Fibroblast of lung (primary cell): Measurements from ENCODE around the gene KIAA1755. TPM values are rescaled to one million over a fixed set of nuclear protein-coding genes. Genes with fewer than 3 reads are reported as not detected.

Experiments
- DNase-seq, 2 donors: peaks; one replicate each; pipeline versions ENCODE4 v3.0.0 to v3.0.0-alpha.2; 2010; ENCODE audit warnings: low read depth in 2 of 2
- H2AFZ ChIP-seq: 2 replicates; pipeline ENCODE4 v1.5.1; 2012; ENCODE audit warnings: low read length, control low read depth, inconsistent platforms
- H3K27ac ChIP-seq: 2 replicates; pipeline ENCODE4 v1.5.1; 2011; ENCODE audit warnings: low read length, control low read depth; ENCODE audit not compliant: insufficient read depth
- H3K27me3 ChIP-seq: 2 replicates; pipeline ENCODE4 v1.5.1; 2011; ENCODE audit warnings: mild to moderate bottlenecking, low read length; ENCODE audit not compliant: control insufficient read depth, insufficient read depth
- H3K36me3 ChIP-seq: 2 replicates; pipeline ENCODE4 v1.5.1; 2011; ENCODE audit warnings: low read length; ENCODE audit not compliant: control insufficient read depth, insufficient read depth
- H3K4me1 ChIP-seq: 2 replicates; pipeline ENCODE4 v1.5.1; 2011; ENCODE audit warnings: low read length; ENCODE audit not compliant: control insufficient read depth, insufficient read depth; ENCODE audit errors: extremely low read depth
- H3K4me2 ChIP-seq: 2 replicates; pipeline ENCODE4 v1.5.1; 2011; ENCODE audit warnings: low read length, control low read depth; ENCODE audit not compliant: insufficient read depth; ENCODE audit errors: extremely low read depth
- H3K4me3 ChIP-seq, 4 experiments: fragments of 200-600 bp in 1 of 4; sonication (generic) in 1 of 4; replicated peaks in 1 of 4; 2 replicates each; pipeline ENCODE4 v1.5.1; 2011 to 2016; ENCODE audit warnings: low read length in 4 of 4, low read depth in 3 of 4, mild to moderate bottlenecking in 3 of 4, control low read depth in 2 of 4, inconsistent platforms in 1 of 4, mixed read lengths in 1 of 4; ENCODE audit not compliant: insufficient read depth in 1 of 4; ENCODE audit errors: control extremely low read depth in 1 of 4
- H3K79me2 ChIP-seq: 2 replicates; pipeline ENCODE4 v1.5.1; 2012; ENCODE audit warnings: mild to moderate bottlenecking, low read length, inconsistent platforms; ENCODE audit not compliant: control insufficient read depth, insufficient read depth
- H3K9ac ChIP-seq: 2 replicates; pipeline ENCODE4 v1.5.1; 2011; ENCODE audit warnings: mild to moderate bottlenecking, low read length, control low read depth; ENCODE audit not compliant: insufficient read depth
- H3K9me3 ChIP-seq: 2 replicates; pipeline ENCODE4 v1.5.1; 2012; ENCODE audit warnings: low read depth, low read length; ENCODE audit not compliant: control insufficient read depth, insufficient read depth
- H4K20me1 ChIP-seq: 2 replicates; pipeline ENCODE4 v1.5.1; 2011; ENCODE audit warnings: low read length; ENCODE audit not compliant: control insufficient read depth, insufficient read depth; ENCODE audit errors: extremely low read depth
- EZH2 ChIP-seq: IDR thresholded peaks from 2 replicates; pipeline ENCODE4 v1.5.1; 2012; ENCODE audit warnings: low read length, control low read depth, mild to moderate bottlenecking; ENCODE audit errors: missing control alignments
- polyA plus RNA-seq, 2 donors: library from polyadenylated mRNA; depleted of rRNA in 1 of 2; stranded (reverse) in 1 of 2; unstranded in 1 of 2; fragments of >200 nt; gene quantifications; 2 replicates each; pipeline ENCODE4 v1.2.1, GENCODE V29; 2011 to 2012; ENCODE audit warnings: missing spikeins in 1 of 2
- total RNA-seq: library from RNA; depleted of rRNA; stranded (reverse); fragments of >200 nt; gene quantifications from 2 replicates; pipeline ENCODE4 v1.2.1, GENCODE V29; 2014
- TF ChIP-seq, protein P1 (sequence below), 2 donors: IDR thresholded peaks in 1 of 2; conservative IDR thresholded peaks in 1 of 2; 1 replicate in 1 of 2; 2 replicates in 1 of 2; pipeline ENCODE4 v1.5.1; 2011 to 2012; ENCODE audit warnings: low read length in 2 of 2, control low read depth in 1 of 2, inconsistent platforms in 1 of 2, low read depth in 1 of 2, mild to moderate bottlenecking in 1 of 2

KIAA1755 gene
- total and polyA plus RNA-seq, 2 donors (not counting 1 experiment from before 2014, with no cell fraction given): 0.60 to 2.8 TPM

DNA sequence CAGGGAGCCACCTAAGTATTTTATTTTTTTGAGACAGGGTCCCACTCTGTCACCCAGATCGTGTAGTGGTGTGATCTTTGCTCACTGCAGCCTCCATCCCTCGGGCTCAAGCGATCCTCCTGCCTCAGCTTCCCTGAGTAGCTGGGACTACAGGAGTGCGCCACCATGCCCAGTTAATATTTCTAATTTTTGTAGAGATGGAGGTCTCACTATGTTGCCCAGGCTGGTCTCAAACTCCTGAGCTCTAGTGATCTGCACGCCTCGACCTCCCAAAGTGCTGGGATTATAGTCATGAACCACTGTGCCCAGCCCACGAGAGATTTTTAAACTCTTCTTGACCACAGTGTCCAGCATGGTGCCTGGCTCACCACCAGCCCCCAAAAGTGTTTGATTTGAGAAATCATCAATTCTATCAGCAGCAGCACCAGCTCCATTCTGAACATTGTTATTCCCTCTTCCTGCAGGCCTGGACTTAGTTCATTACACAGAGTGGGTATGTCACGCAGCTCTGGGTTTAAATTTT lies 93.1 kb downstream of the KIAA1755 start:
- peaks cover 49% of the 10 kb centered on the region for H3K4me1 ChIP-seq
- H3K4me3 ChIP-seq: no peak overlapping the region
- H3K9ac ChIP-seq: no peak overlapping the region

DNA sequence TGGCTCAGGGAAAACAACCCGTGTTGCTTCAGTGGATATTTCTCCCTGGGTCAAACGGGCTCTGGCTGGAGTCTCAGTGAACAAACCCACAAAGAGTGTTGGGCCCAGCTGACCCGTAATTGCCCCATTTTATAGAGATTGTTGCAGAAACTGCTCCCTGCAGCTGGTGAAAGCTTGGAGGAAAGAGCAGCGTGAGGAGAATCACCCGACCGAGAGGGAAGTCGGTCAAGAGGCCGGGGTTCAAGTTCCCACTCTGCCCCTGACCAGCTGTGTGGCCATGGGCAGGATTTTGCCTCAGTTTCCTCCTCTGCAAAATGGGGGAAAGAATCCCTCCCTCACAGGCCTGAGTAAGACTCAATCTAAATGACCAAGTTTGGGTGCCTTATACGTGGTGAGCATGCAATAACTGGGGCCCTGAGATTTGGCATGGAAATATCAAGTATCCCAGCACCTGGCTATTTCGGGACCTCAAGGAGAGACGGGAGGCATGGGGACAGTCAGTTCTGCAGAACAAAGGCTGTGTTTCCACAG lies 93.8 kb downstream of the KIAA1755 start:
- H3K79me2 ChIP-seq: peaks cover 7% of the 10 kb centered on the region
- no peak for DNase-seq
- H3K4me2 ChIP-seq: no peak overlapping the region
- H3K9ac ChIP-seq: no peak overlapping the region
- H3K27ac ChIP-seq: peak overlapping the region; percentile 69
- H2AFZ ChIP-seq: no peak overlapping the region
- H3K4me3 ChIP-seq: no peak overlapping the region
- TF ChIP-seq, protein P1, sequence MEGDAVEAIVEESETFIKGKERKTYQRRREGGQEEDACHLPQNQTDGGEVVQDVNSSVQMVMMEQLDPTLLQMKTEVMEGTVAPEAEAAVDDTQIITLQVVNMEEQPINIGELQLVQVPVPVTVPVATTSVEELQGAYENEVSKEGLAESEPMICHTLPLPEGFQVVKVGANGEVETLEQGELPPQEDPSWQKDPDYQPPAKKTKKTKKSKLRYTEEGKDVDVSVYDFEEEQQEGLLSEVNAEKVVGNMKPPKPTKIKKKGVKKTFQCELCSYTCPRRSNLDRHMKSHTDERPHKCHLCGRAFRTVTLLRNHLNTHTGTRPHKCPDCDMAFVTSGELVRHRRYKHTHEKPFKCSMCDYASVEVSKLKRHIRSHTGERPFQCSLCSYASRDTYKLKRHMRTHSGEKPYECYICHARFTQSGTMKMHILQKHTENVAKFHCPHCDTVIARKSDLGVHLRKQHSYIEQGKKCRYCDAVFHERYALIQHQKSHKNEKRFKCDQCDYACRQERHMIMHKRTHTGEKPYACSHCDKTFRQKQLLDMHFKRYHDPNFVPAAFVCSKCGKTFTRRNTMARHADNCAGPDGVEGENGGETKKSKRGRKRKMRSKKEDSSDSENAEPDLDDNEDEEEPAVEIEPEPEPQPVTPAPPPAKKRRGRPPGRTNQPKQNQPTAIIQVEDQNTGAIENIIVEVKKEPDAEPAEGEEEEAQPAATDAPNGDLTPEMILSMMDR (conservative IDR thresholded peaks at IDR 0.05 in 1 of 2, IDR thresholded peaks at IDR 0.05 in 1 of 2; ENCODE audit: low read depth in 1 of 2, low read length in 2 of 2): no peak
- no peak for TF ChIP-seq EZH2
- H3K36me3 ChIP-seq: no peaks in the 10 kb centered on the region
- no peaks in the 10 kb centered on the region for H4K20me1 ChIP-seq
- no peaks in the 10 kb centered on the region for H3K9me3 ChIP-seq
- H3K4me1 ChIP-seq: peaks cover 47% of the 10 kb centered on the region
- H3K27me3 ChIP-seq: no peaks in the 10 kb centered on the region

More for the DNA sequence above, 93.1 kb downstream of the KIAA1755 start:
- Histone ChIP-seq H4K20me1 (no peaks in the 10 kb centered on the region), H2AFZ (no peak overlapping the region), H3K27ac (peak overlapping the region; percentile 69), H3K9me3 (no peaks in the 10 kb centered on the region), H3K79me2 (peaks cover 7% of the 10 kb centered on the region), H3K4me2 (no peak overlapping the region), H3K36me3 (no peaks in the 10 kb centered on the region), H3K27me3 (no peaks in the 10 kb centered on the region)
- no peak for DNase-seq
- no peak for TF ChIP-seq EZH2
- TF ChIP-seq, protein P1 (conservative IDR thresholded peaks at IDR 0.05 in 1 of 2, IDR thresholded peaks at IDR 0.05 in 1 of 2; ENCODE audit: low read depth in 1 of 2, low read length in 2 of 2): no peak

DNA sequence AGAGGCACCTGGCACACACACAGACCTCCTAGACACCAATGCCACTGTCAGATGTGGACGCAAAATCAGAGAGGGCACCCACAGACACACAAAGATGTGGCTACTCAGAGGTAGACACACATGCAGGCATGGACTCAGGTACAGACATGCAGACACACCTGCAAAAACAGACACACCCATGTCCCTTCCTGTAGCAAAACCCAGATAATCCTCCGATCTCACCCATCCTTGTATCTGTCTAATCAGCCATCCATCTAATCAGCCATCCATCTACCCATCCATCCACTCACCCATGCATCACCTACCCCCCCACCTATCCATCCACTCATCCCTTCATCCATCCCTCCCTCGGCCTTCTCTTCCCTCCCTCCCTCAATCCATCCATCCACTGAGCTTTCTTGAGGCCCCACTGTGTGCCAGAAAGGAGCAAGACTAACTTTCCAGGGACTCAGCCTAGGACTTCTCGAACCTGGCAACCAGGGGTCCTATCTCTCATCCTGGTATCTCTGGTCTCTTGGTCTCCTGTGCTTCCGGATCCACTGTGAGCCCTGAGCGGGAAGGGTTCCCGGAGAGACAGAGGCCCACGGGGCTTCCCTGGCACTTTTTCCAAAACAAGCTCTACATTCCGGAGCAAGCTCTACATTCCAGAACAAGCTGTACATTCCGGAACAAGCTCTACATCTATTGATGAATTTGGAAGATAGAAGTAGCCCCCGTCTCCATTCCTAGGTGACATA lies 94.4 kb downstream of the KIAA1755 start:
- Histone ChIP-seq H3K4me3 (no peak overlapping the region), H3K27me3 (no peaks in the 10 kb centered on the region), H4K20me1 (no peaks in the 10 kb centered on the region), H3K36me3 (peaks cover under 1% of the 10 kb centered on the region), H2AFZ (no peak overlapping the region), H3K27ac (peak overlapping the region; percentile 69), H3K4me1 (peaks cover 44% of the 10 kb centered on the region), H3K9me3 (no peaks in the 10 kb centered on the region), H3K79me2 (peaks cover 7% of the 10 kb centered on the region), H3K9ac (no peak overlapping the region), H3K4me2 (no peak overlapping the region)
- DNase-seq: peak in 1 of 2 donors; percentile 34
- TF ChIP-seq EZH2: no peak
- TF ChIP-seq, protein P1 (conservative IDR thresholded peaks at IDR 0.05 in 1 of 2, IDR thresholded peaks at IDR 0.05 in 1 of 2; ENCODE audit: low read depth in 1 of 2, low read length in 2 of 2): no peak
